Common myeloid progenitor, CD34-positive (primary cell): ENCODE measurements around the gene STUM.

ENCODE experiments used
- CTCF ChIA-PET: fragments of 350-600 bp; sonication (Branson Sonifier 250); formaldehyde crosslinking; loops from one replicate; lab custom pipeline; 2021; ENCODE audit warnings: antibody characterized with exemption; lab: Charles Lee
- POLR2A ChIA-PET: fragments of 350-600 bp; sonication (Branson Sonifier 250); formaldehyde crosslinking; loops from one replicate; lab custom pipeline; 2021; ENCODE audit warnings: antibody characterized with exemption; lab: Charles Lee
- DNase-seq, 3 donors: peaks; one replicate each; pipeline versions ENCODE4 v3.0.0 to v3.0.0-alpha.2; 2013
- H3K27ac ChIP-seq, 2 experiments: 1 replicate in 1 of 2; 2 replicates in 1 of 2; pipeline ENCODE4 v1.7.0; 2013; ENCODE audit warnings: inconsistent platforms in 2 of 2, low read length in 2 of 2, mild to moderate bottlenecking in 2 of 2, low read depth in 1 of 2, moderate library complexity in 1 of 2; ENCODE audit not compliant: severe bottlenecking in 2 of 2, insufficient read depth in 1 of 2, poor library complexity in 1 of 2
- H3K27me3 ChIP-seq, 5 experiments: replicated peaks in 2 of 5; 1 replicate in 3 of 5; 2 replicates in 2 of 5; pipeline versions ENCODE4 v1.6.1 to v1.7.0; 2013; ENCODE audit warnings: low read length in 4 of 5, mild to moderate bottlenecking in 2 of 5, moderate library complexity in 2 of 5, inconsistent platforms in 1 of 5; ENCODE audit not compliant: insufficient read depth in 5 of 5, control insufficient read depth in 4 of 5
- H3K36me3 ChIP-seq, 4 experiments: 1 replicate in 2 of 4; 2 replicates in 2 of 4; pipeline versions ENCODE4 v1.6.1 to v1.7.0; 2013; ENCODE audit warnings: low read length in 3 of 4, control low read depth in 1 of 4, mild to moderate bottlenecking in 1 of 4; ENCODE audit not compliant: control insufficient read depth in 4 of 4, insufficient read depth in 4 of 4
- H3K4me1 ChIP-seq, 4 experiments: 1 replicate in 3 of 4; 2 replicates in 1 of 4; pipeline versions ENCODE4 v1.6.1 to v1.7.1; 2013; ENCODE audit warnings: low read length in 3 of 4, mild to moderate bottlenecking in 3 of 4, control low read depth in 1 of 4, inconsistent platforms in 1 of 4, moderate library complexity in 1 of 4; ENCODE audit not compliant: control insufficient read depth in 4 of 4, insufficient read depth in 4 of 4; ENCODE audit errors: control extremely low read depth in 1 of 4
- H3K4me3 ChIP-seq, 7 experiments: 1 replicate in 4 of 7; 2 replicates in 3 of 7; pipeline versions ENCODE4 v1.5.1 to v1.7.0; 2013; ENCODE audit warnings: mild to moderate bottlenecking in 7 of 7, low read length in 6 of 7, moderate library complexity in 6 of 7, inconsistent platforms in 2 of 7, low read depth in 2 of 7, control low read depth in 1 of 7; ENCODE audit not compliant: insufficient read depth in 4 of 7, control insufficient read depth in 1 of 7; ENCODE audit errors: extremely low read depth in 1 of 7
- H3K9me3 ChIP-seq, 5 experiments: 1 replicate in 4 of 5; 2 replicates in 1 of 5; pipeline versions ENCODE4 v1.6.1 to v1.7.1; 2013; ENCODE audit warnings: low read length in 4 of 5, mild to moderate bottlenecking in 2 of 5, inconsistent platforms in 1 of 5, low read depth in 1 of 5, moderate library complexity in 1 of 5; ENCODE audit not compliant: control insufficient read depth in 4 of 5, insufficient read depth in 2 of 5; ENCODE audit errors: control extremely low read depth in 1 of 5
- WGBS: methylation state at CpG from one replicate; pipeline ENCODE4 v1.1.5; 2013; ENCODE audit not compliant: insufficient coverage; 5-methylcytosine and 5-hydroxymethylcytosine counted together

Gene STUM

DNA sequence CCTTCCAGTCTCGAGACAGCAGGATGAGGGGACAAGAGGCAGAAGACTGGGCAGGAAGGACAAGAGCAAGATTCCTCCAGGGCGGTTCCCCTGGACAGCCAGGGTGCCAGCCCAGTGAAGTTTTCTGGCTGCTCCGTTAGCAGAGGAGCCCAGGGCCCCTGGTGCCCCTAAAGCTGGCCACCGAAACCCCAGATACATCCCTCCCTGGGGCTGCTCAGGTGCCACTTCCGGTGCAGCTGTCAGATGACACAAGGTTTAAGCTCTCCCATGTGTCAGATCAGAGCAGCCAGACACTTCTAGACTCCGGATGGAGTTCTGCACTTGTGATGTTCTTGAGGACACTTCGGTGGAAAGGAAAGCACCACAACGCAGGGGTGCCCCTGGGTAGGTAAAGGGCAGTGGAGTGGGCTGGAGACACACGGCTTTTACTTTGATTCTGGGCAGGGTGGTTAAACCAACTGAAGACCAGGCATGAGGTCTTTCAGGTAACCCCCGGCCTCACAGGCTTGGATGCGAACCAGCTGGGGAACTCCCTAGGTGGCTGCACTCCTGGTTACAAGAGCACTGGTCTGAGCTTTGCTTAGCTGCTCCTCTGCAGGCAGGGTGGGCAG lies 104.9 kb downstream of the STUM start:
- ChIA-PET POLR2A (no interaction called here), CTCF (interaction anchor here (0.7 to 4.7 kb wide), 14 partner anchors 9 to 751 kb away, joined by 3 to 21 read pairs (median 3); no protein-coding TSS in a partner anchor)
- no peak overlapping the region for H3K27ac ChIP-seq
- H3K9me3 ChIP-seq = no peaks in the 10 kb centered on the region
- 84% methylated on average over 11 of the region's 11 CpGs for WGBS
- peaks cover 0 to 7% (median 3%) of the 10 kb centered on the region in 4 experiments for H3K36me3 ChIP-seq
- peak in 1 of 3 donors; percentile 41 for DNase-seq
- H3K4me1 ChIP-seq = peaks cover 6 to 70% (median 65%) of the 10 kb centered on the region in 4 experiments
- no peak overlapping the region for H3K4me3 ChIP-seq
- no peaks in the 10 kb centered on the region for H3K27me3 ChIP-seq

- H3K4me3 ChIP-seq = no peak overlapping the region
- 47% methylated on average over 3 of the region's 8 CpGs for WGBS
These were observed 105.6 kb downstream of the STUM start for GRCh38 chr1:226654046-226654667.

DNA sequence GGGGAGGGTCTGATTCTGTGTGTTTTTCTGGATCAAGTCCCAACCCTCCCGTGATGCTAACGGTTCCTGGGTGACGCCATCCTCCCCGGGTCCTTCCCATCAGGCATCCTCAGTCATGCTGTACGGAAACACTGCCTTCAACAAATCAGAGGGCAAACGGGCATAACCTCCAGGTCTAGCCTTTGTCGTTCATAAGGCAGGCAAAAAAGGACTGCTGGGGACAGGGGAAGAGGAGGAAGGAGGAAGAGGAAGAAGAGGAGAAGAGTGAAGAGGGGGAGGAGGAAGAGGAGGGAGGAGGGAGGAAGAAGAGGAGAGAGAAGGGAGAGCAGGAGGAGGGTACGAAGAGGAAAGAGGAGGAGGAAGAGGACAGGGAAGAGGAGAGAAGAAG lies 106.1 kb downstream of the STUM start:
- Histone ChIP-seq H3K4me3 (peak overlapping the region in 1 of 7 experiments; percentile 14), H3K4me1 (peaks cover 6 to 82% (median 75%) of the 10 kb centered on the region in 4 experiments), H3K27ac (no peak overlapping the region), H3K27me3 (no peaks in the 10 kb centered on the region), H3K9me3 (no peaks in the 10 kb centered on the region), H3K36me3 (no peaks in the 10 kb centered on the region)
- DNase-seq = no peak
- ChIA-PET CTCF (interaction anchor here (0.9 to 2.8 kb wide), 9 partner anchors 10 to 749 kb away, joined by 3 to 18 read pairs (median 3); no protein-coding TSS in a partner anchor), POLR2A (no interaction called here)
- 56% methylated on average over 8 of the region's 8 CpGs for WGBS

More at GRCh38 chr1:226654046-226654667, 105.6 kb downstream of the STUM start:
- H3K36me3 ChIP-seq = peaks cover 0 to 2% (median 0%) of the 10 kb centered on the region in 4 experiments
- no peaks in the 10 kb centered on the region for H3K9me3 ChIP-seq
- ChIA-PET POLR2A (no interaction called here), CTCF (interaction anchor here (0.7 to 2.8 kb wide), 10 partner anchors 10 to 750 kb away, joined by 3 to 18 read pairs (median 3); no protein-coding TSS in a partner anchor)
- DNase-seq = no peak
- H3K4me1 ChIP-seq = peaks cover 6 to 78% (median 70%) of the 10 kb centered on the region in 4 experiments
- no peak overlapping the region for H3K27ac ChIP-seq
- no peaks in the 10 kb centered on the region for H3K27me3 ChIP-seq

DNA sequence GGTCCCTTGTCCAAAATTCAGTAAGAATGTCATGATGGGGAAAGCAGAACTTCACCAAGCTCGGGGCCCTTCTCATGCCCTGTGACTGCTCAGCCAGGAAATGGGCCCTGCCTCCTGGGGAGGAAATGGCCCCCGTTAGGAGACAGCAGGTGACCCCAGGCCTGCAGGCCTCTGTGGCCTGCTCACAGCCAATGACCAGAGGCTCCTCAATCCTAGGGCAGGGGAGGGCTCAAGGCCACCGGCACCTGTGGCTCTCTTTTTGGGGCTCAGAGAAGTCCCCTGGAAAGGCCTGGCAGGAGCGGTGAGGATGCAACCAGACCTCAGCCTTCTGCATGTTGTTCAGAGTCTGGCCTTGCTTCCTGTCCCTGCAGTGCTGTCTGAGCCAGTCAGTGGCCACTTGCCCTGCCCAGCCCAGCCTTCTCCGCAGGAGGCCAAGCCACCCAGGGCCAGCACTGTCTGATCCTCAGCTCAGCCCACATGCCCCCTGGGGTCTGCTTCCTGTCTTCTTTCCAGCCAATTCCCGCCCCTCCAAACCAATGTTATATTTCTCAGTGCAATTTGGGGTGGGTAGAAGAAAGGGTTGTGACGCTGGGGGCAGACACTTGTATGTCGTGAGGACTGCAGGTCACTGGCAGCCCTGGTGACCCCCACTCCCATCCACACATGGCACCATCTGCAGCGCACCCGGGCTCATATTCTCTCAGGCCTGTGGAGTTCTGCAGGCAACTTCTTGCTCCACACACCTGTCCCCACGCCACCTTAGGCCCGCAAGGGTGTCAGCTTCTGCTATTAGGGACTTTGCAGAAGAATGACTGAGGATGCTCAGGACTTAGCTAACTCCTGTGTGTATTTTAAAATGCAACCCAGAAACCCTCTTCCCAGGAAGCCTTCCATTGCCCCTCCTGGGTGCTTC lies 106.9 kb downstream of the STUM start:
- ChIA-PET POLR2A (no interaction called here), CTCF (interaction anchor here (0.8 to 2.8 kb wide), 9 partner anchors 9 to 33 kb away, joined by 3 to 18 read pairs (median 3); no protein-coding TSS in a partner anchor)
- Histone ChIP-seq H3K27ac (no peak overlapping the region), H3K36me3 (no peaks in the 10 kb centered on the region), H3K27me3 (no peaks in the 10 kb centered on the region), H3K9me3 (no peaks in the 10 kb centered on the region), H3K4me3 (peak overlapping the region in 3 of 7 experiments; percentile 2 to 21 (median 8)), H3K4me1 (peaks cover 8 to 83% (median 76%) of the 10 kb centered on the region in 4 experiments)
- 39% methylated on average over 5 of the region's 12 CpGs for WGBS
- peak in 2 of 3 donors; percentile 70 to 79 for DNase-seq

DNA sequence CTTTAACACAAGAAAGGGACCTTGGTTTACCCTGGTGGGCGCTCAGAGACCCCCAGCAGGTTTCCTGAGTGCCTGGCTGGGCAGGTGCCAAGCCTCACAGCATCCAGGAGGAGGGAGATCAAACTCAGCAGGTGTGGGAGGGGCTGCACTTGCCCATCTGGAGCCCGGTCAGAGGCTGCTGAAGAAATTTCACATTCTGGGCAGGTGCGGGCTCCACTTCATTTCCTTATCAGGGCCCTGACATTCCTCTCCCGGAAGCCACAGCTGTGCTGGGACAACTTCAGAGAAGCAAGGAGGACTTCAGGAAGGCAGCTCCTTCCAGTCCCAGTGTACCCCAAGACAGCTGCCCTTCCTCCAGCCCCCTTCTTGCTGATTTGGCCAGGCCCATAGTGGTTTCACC lies 107.6 kb downstream of the STUM start:
- Histone ChIP-seq H3K9me3 (no peaks in the 10 kb centered on the region), H3K4me3 (peak overlapping the region in 1 of 7 experiments; percentile 4), H3K27me3 (no peaks in the 10 kb centered on the region), H3K4me1 (peaks cover 11 to 89% (median 79%) of the 10 kb centered on the region in 4 experiments), H3K36me3 (peaks cover 0 to 3% (median 0%) of the 10 kb centered on the region in 4 experiments), H3K27ac (no peak overlapping the region)
- POLR2A ChIA-PET = no interaction called here
- WGBS = 3% methylated on average over 4 of the region's 4 CpGs
- DNase-seq = no peak
- CTCF ChIA-PET = interaction anchor here (0.8 to 1.8 kb wide), 7 partner anchors 8 to 49 kb away, joined by 3 to 7 read pairs (median 3); no protein-coding TSS in a partner anchor

DNA sequence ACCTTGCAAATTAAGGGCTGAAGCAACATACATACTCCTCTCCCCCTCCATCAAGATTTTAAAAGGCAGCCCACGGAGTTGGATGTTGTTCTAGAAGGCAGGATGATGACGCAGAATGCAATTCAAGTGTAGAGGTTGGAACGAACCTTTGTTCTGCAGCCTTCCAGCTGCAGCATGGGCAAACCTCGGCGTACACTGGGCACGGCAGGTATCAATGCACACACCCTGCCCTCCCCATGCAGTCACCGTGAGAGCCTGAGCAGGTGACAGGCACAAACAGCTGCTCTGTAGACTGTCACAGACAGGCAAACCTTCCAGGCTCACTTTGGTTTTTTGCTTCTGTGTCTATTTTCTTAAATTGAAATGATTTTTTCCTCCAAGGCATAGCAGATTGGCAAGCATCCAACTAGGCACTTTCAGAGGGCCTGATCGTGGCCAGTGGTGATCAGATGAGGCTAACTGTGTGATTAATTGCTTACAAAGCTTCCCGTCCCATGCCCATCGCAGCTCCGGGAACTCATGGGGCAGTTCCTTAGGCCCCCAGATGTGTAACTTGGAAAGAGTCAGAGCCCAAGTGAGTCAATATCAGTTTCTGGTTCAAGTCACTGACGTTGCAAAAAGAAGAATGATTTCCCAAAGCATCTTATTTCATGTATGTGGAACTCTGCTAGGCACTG lies 108.2 kb downstream of the STUM start:
- peak in 1 of 3 donors; percentile 46 for DNase-seq
- WGBS = 23% methylated on average over 11 of the region's 12 CpGs
- POLR2A ChIA-PET = no interaction called here
- H3K27ac ChIP-seq = no peak overlapping the region
- CTCF ChIA-PET = interaction anchor here (0.8 to 1.8 kb wide), 4 partner anchors 11 to 48 kb away, joined by 3 to 7 read pairs (median 4); no protein-coding TSS in a partner anchor
- H3K9me3 ChIP-seq = no peaks in the 10 kb centered on the region
- H3K27me3 ChIP-seq = no peaks in the 10 kb centered on the region
- peaks cover 16 to 94% (median 83%) of the 10 kb centered on the region in 4 experiments for H3K4me1 ChIP-seq
- peak overlapping the region in 2 of 7 experiments; percentile 6 to 26 for H3K4me3 ChIP-seq
- H3K36me3 ChIP-seq = peaks cover 0 to 6% (median 0%) of the 10 kb centered on the region in 4 experiments
